GM23338 (cell line): ENCODE data around the gene POP4.

Source experiments
- CREB1 ChIP-seq: fragments of 250-450 bp; sonication (Bioruptor Pico); IDR thresholded peaks from 2 replicates; pipeline ENCODE4 v1.5.0; 2020; ENCODE audit warnings: low read depth, mild to moderate bottlenecking, moderate library complexity
- EZH2 ChIP-seq: fragments of 200-600 bp; sonication (generic); IDR thresholded peaks from one replicate; pipeline ENCODE4 v1.8.0; 2017; ENCODE audit warnings: antibody characterized with exemption, mild to moderate bottlenecking, low read depth; ENCODE audit not compliant: unreplicated experiment
- EZH2phosphoT487 ChIP-seq: fragments of 200-600 bp; sonication (generic); IDR thresholded peaks from one replicate; pipeline ENCODE4 v1.8.1; 2018; ENCODE audit warnings: antibody characterized with exemption; ENCODE audit not compliant: unreplicated experiment
- JUNB ChIP-seq: IDR thresholded peaks from one replicate; pipeline ENCODE4 v1.6.1; 2016; ENCODE audit warnings: antibody characterized with exemption; ENCODE audit not compliant: unreplicated experiment
- NANOG ChIP-seq: IDR thresholded peaks from 2 replicates; pipeline ENCODE4 v1.6.1; 2016; ENCODE audit warnings: antibody characterized with exemption, borderline replicate concordance
- POLR2AphosphoS5 ChIP-seq: IDR thresholded peaks from 2 replicates; pipeline ENCODE4 v1.6.1; 2016; ENCODE audit warnings: antibody characterized with exemption, low read depth
- STAT1 ChIP-seq: IDR thresholded peaks from one replicate; pipeline ENCODE4 v1.6.1; 2016; ENCODE audit warnings: antibody characterized with exemption; ENCODE audit not compliant: unreplicated experiment
- ZNF114 ChIP-seq: fragments of 250-450 bp; sonication (Bioruptor Pico); IDR thresholded peaks from 2 replicates; pipeline ENCODE4 v1.5.0; 2020; ENCODE audit warnings: mild to moderate bottlenecking, moderate library complexity
- ZNF331 ChIP-seq: fragments of 250-450 bp; sonication (Bioruptor Pico); IDR thresholded peaks from 2 replicates; pipeline ENCODE4 v1.5.0; 2020; ENCODE audit warnings: low read depth, mild to moderate bottlenecking, moderate library complexity
- TF ChIP-seq, protein P1 (sequence below), 2 experiments: fragments of 200-600 bp in 1 of 2; sonication (generic) in 1 of 2; conservative IDR thresholded peaks; 2 replicates each; pipeline versions ENCODE4 v1.5.1 to v1.6.1; 2016 to 2017; ENCODE audit warnings: antibody characterized with exemption in 2 of 2, low read depth in 2 of 2, mild to moderate bottlenecking in 2 of 2, moderate library complexity in 1 of 2
- TF ChIP-seq, protein P2 (sequence below): IDR thresholded peaks from one replicate; pipeline ENCODE4 v1.6.1; 2018; ENCODE audit warnings: antibody characterized with exemption; ENCODE audit not compliant: unreplicated experiment
- TF ChIP-seq, protein P3 (sequence below): IDR thresholded peaks from 2 replicates; pipeline ENCODE4 v1.6.1; 2016; ENCODE audit warnings: antibody characterized with exemption

DNA sequence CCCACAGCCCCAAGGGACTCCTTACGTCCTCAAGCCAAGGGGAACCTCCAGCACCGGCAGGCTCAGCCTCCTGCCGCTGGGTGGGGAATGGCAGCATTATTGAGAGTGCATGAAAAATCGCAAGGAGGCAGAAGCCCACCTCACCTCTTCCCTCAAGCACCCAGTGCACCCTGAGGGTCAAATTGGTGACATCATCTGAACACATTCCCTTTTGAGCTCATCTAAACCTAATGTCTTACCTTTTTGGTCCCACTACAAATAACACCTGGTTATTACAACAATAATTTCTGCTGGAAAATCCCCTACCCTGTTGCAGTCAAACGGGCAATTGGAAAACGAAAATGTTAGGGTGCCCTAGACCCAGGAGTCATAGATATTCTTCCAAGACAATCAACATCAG is 12.2 kb upstream of the POP4 start:
- TF ChIP-seq, protein P1, sequence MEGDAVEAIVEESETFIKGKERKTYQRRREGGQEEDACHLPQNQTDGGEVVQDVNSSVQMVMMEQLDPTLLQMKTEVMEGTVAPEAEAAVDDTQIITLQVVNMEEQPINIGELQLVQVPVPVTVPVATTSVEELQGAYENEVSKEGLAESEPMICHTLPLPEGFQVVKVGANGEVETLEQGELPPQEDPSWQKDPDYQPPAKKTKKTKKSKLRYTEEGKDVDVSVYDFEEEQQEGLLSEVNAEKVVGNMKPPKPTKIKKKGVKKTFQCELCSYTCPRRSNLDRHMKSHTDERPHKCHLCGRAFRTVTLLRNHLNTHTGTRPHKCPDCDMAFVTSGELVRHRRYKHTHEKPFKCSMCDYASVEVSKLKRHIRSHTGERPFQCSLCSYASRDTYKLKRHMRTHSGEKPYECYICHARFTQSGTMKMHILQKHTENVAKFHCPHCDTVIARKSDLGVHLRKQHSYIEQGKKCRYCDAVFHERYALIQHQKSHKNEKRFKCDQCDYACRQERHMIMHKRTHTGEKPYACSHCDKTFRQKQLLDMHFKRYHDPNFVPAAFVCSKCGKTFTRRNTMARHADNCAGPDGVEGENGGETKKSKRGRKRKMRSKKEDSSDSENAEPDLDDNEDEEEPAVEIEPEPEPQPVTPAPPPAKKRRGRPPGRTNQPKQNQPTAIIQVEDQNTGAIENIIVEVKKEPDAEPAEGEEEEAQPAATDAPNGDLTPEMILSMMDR (conservative IDR thresholded peaks at IDR 0.05; ENCODE audit: low read depth in 2 of 2), result no peak
- TF ChIP-seq POLR2AphosphoS5, result no peak
- TF ChIP-seq, protein P2, sequence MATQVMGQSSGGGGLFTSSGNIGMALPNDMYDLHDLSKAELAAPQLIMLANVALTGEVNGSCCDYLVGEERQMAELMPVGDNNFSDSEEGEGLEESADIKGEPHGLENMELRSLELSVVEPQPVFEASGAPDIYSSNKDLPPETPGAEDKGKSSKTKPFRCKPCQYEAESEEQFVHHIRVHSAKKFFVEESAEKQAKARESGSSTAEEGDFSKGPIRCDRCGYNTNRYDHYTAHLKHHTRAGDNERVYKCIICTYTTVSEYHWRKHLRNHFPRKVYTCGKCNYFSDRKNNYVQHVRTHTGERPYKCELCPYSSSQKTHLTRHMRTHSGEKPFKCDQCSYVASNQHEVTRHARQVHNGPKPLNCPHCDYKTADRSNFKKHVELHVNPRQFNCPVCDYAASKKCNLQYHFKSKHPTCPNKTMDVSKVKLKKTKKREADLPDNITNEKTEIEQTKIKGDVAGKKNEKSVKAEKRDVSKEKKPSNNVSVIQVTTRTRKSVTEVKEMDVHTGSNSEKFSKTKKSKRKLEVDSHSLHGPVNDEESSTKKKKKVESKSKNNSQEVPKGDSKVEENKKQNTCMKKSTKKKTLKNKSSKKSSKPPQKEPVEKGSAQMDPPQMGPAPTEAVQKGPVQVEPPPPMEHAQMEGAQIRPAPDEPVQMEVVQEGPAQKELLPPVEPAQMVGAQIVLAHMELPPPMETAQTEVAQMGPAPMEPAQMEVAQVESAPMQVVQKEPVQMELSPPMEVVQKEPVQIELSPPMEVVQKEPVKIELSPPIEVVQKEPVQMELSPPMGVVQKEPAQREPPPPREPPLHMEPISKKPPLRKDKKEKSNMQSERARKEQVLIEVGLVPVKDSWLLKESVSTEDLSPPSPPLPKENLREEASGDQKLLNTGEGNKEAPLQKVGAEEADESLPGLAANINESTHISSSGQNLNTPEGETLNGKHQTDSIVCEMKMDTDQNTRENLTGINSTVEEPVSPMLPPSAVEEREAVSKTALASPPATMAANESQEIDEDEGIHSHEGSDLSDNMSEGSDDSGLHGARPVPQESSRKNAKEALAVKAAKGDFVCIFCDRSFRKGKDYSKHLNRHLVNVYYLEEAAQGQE, result no peak
- TF ChIP-seq EZH2, result no peak
- TF ChIP-seq CREB1, result no peak
- TF ChIP-seq, protein P3, sequence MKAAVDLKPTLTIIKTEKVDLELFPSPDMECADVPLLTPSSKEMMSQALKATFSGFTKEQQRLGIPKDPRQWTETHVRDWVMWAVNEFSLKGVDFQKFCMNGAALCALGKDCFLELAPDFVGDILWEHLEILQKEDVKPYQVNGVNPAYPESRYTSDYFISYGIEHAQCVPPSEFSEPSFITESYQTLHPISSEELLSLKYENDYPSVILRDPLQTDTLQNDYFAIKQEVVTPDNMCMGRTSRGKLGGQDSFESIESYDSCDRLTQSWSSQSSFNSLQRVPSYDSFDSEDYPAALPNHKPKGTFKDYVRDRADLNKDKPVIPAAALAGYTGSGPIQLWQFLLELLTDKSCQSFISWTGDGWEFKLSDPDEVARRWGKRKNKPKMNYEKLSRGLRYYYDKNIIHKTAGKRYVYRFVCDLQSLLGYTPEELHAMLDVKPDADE, result no peak
- TF ChIP-seq EZH2phosphoT487, result no peak
- no peak for TF ChIP-seq JUNB
- TF ChIP-seq STAT1, result no peak
- no peak for TF ChIP-seq ZNF114 (CRISPR knock-in tag)
- TF ChIP-seq ZNF331 (CRISPR knock-in tag), result no peak
- TF ChIP-seq NANOG, result no peak
